Measurements from ENCODE around the gene PAPPA2. TPM values are rescaled to one million over a fixed set of nuclear protein-coding genes. Genes with fewer than 3 reads are reported as not detected.

The PAPPA2 gene
- total and polyA plus RNA-seq, 2 of the 8 experiments (the other 6 are each of a cell fraction or from before 2014, with no cell fraction given) = 0.08 to 0.88 TPM

GRCh38 chr1:176815621-176816020, 352.6 kb downstream of the PAPPA2 start (continued):
- TF ChIP-seq EGR1 (IDR thresholded peaks at IDR 0.05; ENCODE audit: borderline replicate concordance, low read depth, low read length) = no peak
- TF ChIP-seq TBP (IDR thresholded peaks at IDR 0.05; ENCODE audit: low read depth, low read length) = no peak
- TF ChIP-seq, protein P1, sequence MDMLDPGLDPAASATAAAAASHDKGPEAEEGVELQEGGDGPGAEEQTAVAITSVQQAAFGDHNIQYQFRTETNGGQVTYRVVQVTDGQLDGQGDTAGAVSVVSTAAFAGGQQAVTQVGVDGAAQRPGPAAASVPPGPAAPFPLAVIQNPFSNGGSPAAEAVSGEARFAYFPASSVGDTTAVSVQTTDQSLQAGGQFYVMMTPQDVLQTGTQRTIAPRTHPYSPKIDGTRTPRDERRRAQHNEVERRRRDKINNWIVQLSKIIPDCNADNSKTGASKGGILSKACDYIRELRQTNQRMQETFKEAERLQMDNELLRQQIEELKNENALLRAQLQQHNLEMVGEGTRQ (IDR thresholded peaks at IDR 0.05; ENCODE audit: low read length) = no peak
- no peak for TF ChIP-seq ATF3 (IDR thresholded peaks at IDR 0.05; ENCODE audit: insufficient read depth, low read depth, low read length)
- no peak for TF ChIP-seq ASH2L (IDR thresholded peaks at IDR 0.05; ENCODE audit: low read length)
